ENCODE results near the gene TICRR.
"Not testable (repeated sequence)": the region's sequence is repeated elsewhere in the genome, so short reads cannot be mapped to it uniquely, and the experiment has no call there.

Gene TICRR

DNA sequence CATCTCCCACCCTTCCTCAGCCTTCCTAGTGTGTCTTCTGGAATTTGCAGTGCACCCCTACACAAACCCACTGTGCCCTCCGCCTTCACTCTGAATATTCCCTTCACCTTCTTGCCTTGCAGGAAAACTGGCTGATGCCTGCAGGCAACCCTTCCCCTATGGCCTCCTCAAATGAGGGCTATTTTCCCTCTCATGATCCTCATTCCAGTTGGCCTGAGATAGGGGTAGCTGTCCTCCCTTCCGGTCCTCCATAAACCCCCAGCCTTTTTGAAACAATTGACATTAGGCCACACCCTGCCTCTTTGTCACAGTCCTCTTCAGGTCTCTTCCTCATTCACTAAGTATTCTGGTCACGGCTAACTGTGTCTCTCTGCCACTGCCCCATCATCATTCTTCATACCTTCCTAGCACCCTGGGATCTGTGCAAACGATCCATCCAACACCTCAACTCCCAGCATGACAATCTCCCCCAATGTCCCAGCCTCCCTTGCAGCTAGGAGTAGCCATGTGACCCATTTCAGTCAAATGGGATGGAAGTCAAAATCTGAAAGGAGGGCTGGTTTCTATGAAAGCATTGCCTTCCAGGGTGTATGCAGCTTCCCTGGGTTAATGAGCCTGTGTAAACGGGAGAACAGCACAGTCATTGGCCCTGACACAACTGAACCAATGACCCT, 8.5 kb upstream of the TICRR start:
- no peak for DNase-seq

DNA sequence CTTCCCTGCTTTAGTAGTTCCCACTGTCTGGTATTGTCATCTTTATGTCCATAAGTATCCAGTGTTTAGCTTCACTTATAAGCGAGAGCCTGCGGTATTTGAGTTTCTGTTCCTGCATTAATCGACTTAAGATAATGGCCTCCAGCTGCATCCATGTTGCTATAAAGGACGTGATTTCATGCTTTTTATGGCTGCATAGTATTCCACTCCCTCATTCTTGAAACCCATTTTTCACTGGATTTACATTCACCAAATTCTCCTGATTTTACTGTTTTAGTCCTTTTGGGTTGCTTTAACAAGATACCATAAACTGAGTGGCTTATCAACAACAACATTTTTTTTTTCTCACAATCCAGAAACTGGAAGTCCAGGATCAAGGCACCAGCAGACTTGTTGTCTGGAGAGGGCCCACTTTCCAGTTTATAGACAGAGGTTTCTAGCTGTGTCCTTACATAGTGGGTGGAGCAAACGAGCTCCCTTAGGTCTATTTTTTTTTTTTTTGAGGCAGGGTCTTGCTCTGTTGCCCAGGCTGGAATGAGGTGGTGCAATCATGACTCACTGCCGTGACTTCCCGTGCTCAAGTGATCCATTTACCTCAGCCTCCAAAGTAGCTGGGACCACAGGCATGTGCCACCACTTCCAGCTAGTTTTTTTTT, 6.1 kb upstream of the TICRR start:
- DNase-seq = no peak

DNA sequence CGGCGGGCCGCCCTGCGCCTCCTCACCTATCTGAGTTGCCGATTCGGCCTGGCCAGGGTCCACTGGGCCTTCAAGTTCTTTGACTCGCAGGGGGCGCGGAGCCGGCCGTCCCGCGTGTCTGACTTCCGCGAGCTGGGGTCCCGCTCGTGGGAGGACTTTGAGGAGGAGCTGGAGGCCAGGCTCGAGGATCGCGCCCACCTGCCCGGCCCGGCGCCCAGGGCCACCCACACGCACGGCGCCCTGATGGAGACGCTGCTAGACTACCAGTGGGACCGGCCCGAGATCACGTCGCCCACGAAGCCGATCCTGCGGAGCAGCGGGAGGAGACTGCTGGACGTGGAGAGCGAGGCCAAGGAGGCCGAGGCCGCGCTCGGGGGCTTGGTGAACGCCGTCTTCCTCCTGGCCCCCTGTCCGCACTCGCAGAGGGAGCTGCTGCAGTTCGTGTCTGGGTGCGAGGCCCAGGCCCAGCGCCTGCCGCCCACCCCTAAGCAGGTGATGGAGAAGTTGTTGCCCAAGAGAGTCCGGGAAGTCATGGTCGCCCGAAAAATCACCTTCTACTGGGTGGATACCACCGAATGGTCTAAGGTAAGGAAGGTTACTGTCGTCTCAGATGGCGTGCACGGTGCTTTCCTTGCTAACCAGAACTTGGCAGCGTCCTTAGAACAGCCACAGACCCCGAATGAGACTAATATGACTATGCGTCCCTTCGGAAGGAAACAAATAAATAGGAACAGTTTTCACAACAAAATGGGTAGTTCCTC, 567 bp downstream of the TICRR start:
- peak; percentile 48 for DNase-seq

GRCh38 chr15:89576417-89576773, 1.1 kb downstream of the TICRR start:
- DNase-seq = no peak

- DNase-seq = no peak
These were observed 2.5 kb downstream of the TICRR start for GRCh38 chr15:89577776-89578115.

DNA sequence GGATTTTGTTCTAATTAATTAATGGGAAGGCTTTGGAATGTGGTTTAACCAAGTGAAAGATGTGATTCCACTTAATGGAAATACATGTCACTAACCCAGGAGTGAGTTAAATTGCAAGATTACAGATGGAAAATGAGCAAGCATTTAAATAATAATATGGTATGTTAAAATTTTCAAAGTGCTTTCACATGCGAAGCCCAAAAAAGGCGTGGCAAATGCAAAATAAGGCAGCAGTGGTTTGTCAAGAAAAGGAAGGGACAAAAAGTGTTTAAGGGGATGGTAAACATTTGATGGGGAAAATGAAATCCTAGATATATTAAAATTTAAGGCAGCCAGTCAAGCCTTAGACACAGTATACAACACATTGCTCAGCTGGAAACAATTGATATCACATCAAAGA, 2.9 kb downstream of the TICRR start:
- no peak for DNase-seq

GRCh38 chr15:89580747-89581146, 5.5 kb downstream of the TICRR start:
- DNase-seq = not testable (repeated sequence)

DNA sequence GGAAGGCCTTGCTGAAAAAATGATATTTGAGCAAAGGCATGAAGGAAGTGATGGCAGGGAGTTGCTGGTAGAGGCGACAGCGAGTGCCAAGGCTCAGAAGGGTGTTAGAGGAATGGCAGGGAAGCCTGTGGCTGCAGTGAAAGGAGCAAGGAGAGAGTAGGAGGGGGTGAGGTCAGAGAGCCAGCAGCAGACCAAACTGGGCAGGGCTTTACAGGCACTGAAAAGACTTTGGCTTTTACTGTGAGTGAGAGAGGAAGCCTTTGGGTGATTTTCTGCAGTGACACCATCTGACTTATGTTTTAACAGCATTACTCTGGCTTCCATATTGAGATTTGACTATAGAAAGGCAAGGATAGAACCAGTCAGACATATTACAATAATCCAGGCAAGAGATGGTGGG, 11.4 kb downstream of the TICRR start:
- DNase-seq = no peak

- no peak for DNase-seq
These were observed 12.7 kb downstream of the TICRR start for GRCh38 chr15:89587955-89588354.

GRCh38 chr15:89591834-89592233, 16.6 kb downstream of the TICRR start:
- DNase-seq = no peak

DNA sequence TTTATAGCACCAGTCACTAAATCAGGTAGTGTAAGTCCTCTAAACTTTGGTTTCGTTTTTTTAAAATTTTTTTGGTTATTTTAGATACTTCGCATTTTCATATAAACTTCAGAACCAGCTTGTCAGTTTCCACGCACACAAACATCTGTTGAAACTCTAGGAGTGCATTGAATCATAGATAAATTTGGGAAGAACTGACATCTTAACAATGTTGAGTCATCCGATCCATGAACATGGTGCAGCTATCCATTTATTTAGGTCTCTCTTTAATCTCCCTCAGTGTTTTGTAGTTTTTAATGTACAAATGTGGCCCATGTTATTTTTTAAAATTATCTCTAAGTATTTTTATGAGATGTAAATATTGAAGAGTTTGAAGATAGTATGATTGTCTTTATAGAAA, 17.7 kb downstream of the TICRR start:
- DNase-seq = no peak

- DNase-seq = no peak
These were observed 23.8 kb downstream of the TICRR start for GRCh38 chr15:89599021-89599420.

GRCh38 chr15:89611317-89611716, 36.0 kb downstream of the TICRR start:
- no peak for DNase-seq

DNA sequence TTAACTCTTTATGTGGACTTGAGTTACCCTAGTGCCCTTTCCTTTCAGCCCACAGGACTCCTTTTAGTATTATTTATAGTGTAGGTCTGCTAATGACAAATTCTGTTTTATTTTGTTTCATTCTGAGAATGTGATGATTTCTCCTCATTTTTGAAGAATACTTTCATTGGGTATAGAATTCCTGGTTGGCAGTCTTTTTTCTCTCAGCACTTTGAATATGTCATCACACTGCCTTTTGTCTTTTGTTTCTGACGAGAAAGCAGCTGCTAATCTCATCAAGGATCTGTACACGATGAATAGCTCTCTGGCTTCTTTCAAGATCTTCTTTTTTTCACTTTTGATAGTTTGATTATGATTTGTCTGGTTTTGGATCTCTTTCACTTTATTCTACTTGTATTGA, 37.8 kb downstream of the TICRR start:
- no peak for DNase-seq

DNA sequence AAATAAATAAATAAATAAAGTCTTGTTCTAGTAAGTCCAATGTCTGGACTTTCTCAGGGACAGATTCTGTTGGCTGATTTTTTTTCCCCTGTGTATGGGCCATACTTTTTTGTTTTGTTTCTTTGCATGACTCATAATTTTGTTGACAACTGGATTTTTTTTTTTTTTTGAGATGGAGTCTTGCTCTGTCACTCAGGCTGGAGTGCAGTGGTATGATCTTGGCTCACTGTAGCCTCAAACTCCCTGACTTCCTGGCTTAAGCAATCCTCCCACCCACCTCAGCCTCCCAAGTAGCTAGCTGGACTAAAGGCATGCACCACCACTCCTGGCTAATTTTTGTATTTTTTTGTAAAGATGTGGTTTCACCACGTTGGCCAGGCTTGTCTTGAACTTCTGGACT, 38.9 kb downstream of the TICRR start:
- no peak for DNase-seq

DNA sequence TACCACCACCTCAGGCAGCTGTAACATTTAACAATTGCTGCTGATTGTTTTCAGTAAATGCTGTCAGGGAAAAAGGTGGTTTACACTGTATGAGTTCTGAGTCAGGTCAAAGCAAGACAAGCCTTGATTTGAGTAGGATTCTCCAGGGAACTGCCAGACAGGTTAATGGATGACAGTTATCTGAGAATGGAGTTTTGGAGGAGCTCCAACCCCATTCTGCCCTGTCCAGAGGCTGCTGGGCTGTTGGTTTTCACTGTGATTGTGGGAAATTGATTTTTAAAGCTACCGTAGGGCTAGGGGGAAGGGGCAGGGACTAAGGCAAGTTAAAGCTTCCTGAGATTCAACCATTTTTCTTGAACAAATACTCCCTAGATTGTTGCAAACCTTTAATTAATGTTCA, 39.9 kb downstream of the TICRR start:
- DNase-seq = no peak

GRCh38 chr15:89616228-89616627, 41.0 kb downstream of the TICRR start:
- DNase-seq = no peak

GRCh38 chr15:89621547-89621946, 46.3 kb downstream of the TICRR start:
- DNase-seq = no peak

GRCh38 chr15:89623165-89623564, 47.9 kb downstream of the TICRR start:
- no peak for DNase-seq

DNA sequence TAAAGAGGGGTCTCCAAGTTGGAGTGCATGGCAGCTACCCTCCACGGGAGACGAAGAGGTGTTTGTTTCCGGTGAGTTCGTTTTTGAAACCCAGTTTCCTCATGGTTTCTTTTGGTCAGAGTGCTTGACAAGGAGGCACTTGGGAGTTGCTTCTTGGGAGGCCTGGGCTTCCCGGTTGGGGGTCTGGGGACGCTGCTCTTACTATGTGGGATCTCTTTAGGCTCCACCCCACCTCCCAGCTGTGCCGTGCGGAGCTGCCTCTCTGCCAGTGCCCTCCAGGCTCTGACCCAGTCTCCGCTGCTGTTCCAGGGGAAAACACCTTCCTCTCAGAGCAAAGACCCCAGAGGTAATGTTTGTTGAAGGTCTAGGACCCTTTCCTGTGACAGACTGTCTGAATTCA, 50.4 kb downstream of the TICRR start:
- no peak for DNase-seq

DNA sequence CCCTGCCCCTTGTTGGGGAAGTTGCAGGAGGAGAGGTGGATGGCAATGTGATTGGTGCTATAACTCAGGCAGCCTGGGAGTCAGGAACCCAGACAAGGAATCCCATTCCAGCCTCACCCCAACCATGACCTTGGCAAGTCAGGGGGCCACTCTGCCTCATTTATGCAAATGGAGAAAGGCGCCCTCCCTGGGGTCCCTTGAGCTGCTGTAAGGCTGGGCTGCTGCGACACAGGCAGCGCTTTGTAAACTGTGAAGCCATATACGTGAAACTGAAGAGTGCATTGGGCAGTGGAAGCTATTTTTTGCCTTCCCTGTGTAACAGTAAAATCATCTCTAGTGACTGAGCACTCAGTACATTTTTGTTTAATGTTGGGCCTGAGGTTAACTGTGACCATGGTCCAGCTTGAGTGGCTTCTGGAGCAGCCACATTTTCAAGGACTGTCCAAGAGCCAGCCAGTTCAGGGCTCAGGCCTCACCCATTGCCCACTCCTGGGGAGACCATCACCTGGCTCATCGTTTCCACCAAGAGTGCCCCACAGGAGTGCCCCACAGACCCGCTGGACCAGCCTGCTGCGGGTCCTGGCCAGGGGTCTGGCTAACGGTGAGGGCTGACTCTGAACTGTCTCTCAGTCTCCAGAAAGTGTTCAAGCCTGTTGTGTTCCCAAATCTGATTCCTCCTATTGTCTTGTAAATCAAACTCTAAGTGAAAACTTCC, 52.1 kb downstream of the TICRR start:
- DNase-seq = no peak

DNA sequence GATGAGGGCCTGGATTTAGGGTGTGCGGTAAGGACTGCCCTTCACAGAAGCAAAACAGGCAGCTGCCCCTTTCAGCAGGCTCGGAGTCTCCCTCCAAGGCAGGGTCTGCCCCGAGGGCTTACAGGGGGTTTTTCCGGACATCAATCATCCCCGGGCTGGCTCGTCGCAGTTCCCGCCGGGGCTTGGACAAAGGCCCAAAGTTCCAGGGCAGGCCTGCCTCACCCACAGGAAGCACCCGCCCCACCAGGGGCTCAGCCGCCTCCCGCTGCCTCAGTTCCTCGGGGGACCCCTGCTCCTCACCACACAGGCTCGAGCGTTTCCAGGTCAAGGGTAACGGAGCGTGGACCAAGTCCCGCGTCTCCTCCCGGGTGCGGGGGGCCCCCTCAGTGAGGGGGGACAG, 53.0 kb downstream of the TICRR start:
- no peak for DNase-seq

- DNase-seq = no peak
These were observed 53.8 kb downstream of the TICRR start for GRCh38 chr15:89628806-89629715.
